NCI-H748 (cell line): Measurements from ENCODE around the gene SH3TC1.

ENCODE experiments used
- DNase-seq: peaks from one replicate; lab custom pipeline; 2025; ENCODE audit not compliant: unreplicated experiment; lab: John Stamatoyannopoulos, UW

Gene SH3TC1

DNA sequence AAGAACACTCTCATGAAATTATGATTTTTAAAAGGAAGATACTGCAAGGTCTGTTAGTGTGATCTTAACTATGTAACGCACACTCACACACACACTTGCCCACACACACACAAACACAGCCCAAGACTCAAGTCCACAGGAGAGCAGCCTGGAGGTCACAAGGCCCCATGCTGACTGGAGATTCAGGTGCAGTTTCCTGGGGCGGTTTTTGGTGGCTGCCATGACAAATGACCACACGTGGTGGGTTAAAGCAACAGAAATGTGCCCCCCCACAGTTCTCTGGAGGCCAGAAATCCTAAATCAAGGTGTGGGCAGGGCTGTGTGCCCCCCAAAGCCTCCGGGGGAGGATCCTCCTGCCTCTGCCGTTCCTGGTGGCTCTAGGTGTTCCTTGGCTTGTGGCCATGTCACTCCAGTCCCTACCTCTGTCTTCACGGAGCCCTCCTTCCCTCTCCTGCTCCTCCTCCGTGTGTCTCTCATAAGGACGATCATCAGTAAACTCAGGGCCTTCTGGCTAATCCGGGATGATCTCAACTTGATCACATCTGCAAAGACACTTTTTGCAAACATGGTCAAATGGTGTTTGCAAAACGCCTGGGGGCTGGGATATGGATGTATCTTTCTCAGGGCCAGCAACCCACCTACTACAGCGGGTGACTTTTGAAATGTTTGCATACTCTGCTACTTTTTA lies 60.8 kb downstream of the SH3TC1 start:
- no peak for DNase-seq

DNA sequence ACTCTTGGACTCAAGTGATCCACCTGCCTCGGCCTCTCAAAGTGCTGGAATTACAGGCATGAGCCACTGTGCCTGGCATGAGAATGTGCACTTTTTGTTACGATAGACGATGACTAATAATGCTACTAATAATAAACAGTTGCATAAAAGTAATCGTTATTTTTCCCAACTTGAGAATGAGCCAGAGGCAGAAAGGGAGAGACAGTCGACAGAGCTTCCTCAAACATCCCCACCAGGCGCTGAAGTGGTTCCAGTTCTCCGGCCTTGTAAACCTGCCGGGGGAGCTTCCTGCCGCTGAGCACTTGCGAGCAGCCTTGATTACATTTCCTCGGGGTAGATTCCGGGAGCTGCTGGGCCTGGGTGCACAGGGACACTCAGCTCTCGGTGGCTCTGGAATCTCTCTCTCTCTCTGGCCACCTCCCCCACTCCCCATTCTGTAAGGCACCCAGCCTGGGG lies 61.6 kb downstream of the SH3TC1 start:
- DNase-seq = peak; percentile 35

DNA sequence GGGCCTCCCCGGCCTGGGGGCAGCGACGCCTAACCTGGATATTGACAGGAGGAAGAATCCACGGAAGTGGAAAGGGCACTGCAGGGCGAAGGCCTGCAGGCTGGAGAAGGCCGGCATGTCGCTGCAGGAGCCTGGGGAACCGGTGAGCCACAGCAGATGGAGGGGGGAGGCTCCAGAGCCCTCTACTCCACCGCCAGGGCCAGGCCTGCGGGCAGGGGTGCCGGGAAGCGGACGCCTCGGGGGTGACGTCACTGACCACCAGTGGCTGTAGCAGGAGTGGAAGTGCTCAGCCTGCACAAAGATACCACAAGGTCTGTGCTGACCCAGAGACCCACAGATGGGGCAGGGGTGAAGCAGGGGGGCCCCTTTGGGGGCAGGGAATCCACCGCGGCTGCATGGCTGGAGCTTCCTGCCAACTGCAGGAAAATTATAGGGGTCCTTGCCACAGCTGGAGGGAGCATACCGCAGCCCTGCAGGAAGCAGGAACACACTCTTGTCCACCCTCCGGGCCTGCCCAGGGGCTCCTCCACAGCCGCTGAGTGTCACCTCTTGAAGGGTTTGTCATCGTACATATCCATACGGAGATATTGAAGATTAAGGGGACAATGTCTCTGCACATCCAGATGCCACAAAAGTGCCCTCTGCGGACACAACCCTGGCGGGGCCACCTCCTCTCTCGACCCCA lies 62.9 kb downstream of the SH3TC1 start:
- no peak for DNase-seq

DNA sequence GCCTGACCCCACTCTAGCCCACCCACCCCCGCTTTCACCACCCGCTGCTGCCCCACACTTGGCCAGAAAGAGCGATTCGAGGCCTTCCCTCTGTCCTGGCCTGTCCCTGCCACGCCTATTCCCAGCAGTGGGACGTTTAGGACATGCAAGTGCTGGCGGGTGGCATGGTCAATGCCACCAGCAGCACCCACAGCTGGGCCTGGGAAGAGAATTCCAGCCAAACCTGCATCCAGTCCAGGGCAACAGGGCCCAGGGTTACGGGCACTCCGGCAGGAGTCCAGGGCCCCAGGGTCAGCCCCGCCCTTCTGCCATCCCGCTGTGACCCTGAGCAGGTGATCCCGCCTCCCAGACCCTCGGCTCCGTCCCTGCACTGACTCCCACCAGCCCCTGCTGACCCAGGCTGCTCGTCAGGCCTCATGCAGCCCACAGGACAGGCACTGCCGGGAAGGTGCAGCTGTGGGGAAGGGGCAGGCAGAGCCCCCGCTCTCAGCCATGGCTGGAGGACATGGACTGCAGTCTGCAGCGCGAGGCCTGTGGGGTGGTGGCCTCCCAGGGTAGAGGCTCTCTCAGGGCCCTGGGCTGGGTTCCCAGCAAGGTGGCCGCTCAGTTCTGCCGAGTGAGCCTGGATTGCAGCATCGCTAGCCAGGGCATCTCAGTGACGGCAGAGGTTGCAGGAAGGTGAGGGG lies 63.7 kb downstream of the SH3TC1 start:
- no peak for DNase-seq

DNA sequence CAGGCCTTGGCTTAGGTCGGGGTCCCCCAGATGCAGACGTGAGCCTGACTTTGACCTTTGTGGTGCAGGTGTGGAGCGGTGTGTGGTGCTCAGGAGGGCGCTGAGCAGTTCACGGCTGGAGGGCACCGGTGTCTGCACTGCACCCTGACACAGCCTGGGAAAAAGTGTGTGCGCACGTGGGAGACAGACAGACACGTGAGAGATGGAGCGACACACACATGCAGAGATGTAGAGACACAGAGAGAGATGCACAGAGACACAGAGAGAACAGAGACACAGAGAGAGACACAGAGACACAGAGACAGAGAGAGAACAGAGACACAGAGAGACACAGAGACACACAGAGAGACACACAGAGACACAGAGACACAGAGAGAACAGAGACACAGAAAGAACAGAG lies 64.3 kb downstream of the SH3TC1 start:
- no peak for DNase-seq

DNA sequence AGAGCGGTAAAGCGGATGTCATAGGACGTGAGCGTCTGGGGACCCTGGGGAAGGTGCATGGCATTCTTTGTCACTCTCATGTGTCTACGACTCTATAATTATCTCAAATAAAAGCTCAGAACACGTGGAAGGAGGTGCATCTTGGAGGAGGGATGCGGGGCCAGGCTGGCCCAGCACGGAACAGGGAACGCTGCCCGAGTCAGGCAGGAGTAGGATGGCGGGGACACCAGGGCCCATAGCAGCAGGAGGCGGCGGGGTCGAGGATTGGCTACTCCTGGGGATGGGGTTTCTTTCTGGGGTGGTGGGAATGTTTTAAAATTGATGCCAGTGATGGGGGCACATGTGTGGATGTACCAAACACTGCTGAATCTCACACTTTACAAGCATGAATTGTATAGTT lies 65.0 kb downstream of the SH3TC1 start:
- DNase-seq = no peak

DNA sequence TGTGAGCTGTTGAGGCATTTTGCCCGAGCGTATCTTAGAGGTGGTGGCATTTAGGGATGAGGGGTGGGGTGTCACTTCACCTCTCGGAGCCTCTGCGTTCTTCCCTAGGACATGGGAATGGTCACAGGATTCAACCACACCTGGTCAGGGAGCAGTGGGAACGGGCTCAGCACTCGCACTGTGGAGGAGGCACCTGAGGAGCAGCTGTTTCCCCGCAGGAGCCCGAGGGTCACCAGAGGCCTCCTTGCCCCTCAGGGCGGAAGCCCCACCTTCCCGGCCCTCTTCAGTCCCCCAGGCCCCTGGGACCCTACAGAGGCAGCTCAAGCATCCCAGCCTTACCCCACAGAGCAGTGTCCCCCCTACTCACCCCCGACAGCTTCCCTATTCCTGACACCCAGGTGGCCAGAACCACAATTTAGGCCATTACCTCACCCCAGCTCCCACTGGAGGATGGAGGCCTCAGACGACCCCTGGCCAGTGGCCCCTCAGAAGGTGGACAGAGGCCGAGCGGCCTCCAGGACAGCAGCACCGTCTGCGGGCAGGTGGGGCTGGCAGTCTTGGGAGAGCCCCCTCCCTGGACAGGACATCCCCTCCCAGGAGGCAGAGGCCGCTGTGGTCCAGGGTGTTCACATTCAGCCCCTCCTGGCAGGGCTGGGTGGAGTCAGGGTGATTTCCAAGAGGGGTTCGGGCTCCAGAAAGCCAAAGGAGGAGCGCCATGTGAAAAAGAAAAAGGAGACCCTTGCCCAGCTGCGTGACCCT lies 66.3 kb downstream of the SH3TC1 start:
- no peak for DNase-seq

DNA sequence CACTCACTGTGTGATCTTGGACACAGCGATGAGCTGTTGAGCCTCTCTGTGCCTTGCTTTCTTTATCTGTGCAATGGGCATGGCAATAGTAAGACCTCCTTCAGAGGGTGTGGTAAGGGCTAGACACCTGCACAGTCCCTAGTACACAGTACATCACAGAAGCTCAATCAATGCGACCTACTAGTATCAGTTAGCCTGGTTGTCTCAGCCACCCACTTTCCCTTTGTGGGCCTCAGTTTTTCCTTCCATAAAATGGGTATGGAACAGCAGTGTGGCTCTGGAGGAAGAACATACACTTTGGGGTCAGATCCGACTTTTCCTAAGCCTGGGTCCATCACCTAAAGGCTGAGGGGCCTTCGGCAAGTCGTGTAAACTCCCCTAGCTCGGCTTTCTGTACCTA lies 67.0 kb downstream of the SH3TC1 start:
- no peak for DNase-seq

DNA sequence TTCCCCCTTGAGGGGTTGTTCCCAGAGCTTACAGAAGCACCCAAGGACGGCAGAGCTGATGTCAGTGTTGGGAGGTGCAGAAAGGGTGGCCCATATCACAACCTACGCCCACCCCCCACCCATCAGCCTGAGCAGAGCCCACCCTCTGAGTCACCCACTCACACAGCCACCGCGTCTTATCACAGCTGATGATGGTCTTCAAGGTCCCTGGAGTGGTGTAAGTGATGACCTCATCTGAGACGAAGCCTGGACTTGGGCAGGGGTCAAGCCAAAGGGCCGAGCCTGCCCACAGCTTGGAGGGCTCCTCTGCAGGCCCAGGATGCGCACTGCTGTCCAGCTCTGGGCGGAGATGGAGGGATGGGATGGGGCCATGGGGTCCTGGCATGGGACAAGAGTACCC lies 67.4 kb downstream of the SH3TC1 start:
- DNase-seq = no peak

DNA sequence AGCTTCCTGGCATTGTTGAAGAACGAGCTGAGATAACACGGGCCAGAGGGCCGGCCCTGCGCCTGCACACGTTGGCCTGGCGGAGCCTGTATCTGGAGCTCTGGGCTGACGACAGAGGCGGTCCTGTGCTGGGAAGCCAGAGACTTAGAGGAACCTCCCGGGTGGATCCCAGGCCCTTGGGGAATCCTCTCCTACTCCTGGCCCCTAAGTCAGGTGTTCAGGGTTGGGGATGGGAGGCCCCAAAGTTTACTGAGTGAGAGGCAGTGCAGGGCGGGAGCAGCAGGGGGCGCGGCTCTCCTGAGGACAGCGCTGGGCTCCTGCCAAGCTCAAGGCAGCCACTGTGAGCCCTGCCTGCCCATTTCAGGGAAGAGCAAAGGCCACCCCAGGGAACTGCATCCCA lies 68.0 kb downstream of the SH3TC1 start:
- no peak for DNase-seq

DNA sequence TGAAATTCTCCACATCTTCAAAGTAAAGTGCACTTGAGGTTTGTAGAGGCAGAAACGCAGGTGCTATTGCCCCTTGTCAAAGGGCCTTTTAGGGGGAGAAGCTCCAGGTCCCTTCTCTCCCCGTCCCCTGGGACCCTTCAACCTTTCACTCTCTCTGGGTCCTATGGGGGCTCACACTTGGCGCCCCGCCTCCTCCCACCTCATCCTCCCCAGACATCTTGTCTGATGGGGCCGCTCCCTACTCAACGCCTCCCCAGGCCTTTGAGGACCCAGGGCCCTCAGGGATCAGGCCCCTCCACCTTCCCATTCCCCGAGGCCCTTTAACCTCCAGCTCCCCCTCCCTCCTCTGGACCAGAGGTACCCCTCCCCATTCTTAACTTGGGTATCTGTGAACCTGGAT lies 69.1 kb downstream of the SH3TC1 start:
- DNase-seq = no peak

DNA sequence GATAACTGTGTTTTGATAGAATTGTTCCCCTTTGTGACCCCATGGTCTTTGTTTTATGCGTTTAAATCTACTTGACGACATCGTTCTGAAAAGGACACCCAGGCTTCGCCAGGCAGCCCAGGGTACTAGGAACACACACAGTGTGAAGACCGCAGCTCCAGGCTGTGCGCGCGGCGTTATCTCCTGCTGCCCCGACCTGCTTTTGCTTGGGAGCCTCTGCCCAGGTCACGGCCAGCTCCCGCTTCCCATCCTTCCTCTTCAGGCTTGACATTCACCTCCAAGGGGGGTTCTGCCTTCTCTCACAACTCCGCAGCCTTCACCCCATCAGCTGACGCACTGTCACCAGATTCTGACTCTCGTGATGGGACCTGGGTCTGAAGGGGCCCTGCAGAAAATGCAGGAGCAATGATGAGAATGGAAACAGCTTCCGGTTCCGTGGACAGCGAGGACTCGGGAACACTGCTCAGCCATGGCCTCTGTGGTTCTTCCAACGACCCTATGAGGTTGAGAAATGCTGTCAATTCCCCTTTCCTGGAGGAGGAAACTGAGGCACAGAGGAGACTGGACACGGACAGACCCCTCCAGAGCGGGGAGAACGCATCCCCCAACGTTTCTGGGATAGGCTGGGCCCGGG lies 69.9 kb downstream of the SH3TC1 start:
- DNase-seq = no peak

DNA sequence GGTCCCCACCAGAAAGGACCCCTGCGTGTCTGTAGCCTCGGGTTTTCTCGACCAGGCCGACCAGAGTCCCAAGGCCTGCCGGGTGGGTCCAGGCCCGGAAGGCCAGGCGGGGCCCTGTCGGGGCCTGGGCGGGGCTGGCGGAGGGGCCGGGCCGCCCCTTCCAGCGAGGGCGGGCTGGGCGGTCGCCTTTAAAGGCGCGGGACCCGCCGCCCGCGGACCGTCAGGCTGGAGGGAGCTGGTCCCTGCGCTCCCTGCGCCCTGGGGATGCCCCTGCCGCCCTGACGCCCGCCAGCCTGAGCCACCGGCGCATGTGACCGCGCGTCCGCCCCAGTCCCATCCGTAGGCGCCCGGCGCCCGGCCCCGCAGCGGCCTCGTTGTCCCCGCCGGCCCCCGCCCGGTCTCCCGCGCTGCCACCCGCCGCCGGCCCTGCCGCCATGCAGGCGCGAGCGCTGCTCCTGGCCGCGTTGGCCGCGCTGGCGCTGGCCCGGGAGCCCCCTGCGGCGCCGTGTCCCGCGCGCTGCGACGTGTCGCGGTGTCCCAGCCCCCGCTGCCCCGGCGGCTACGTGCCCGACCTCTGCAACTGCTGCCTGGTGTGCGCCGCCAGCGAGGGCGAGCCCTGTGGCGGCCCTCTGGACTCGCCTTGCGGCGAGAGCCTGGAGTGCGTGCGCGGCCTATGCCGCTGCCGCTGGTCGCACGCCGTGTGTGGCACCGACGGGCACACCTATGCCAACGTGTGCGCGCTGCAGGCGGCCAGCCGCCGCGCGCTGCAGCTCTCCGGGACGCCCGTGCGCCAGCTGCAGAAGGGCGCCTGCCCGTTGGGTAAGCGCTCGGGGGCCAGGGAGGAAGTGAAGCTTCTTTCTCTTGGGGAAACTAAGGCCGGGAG lies 70.7 kb downstream of the SH3TC1 start, which contains the start of gene HTRA3:
HTRA3 (plus strand) TSS at position 220 of the 883 bp plus-strand sequence; CDS start at position 435, 215 bp downstream.
- DNase-seq = peak; percentile 57

DNA sequence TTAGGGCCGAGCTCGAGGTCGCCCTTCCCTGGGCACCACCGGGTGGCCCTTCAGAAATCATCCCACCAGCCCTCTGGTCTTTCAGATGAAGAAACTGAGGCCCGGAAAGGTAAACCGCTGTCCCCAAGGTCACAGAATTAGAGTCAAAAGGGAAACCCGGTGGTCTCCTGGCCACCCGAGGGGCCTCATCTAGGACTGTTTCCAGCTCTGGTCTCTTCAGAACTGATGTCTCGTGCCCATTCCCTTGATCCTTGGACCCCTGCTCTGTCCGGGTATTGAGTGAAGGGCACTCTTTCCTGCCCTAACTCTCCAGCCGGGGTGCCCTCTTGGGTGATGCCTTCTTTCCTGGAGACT lies 71.3 kb downstream of the SH3TC1 start:
- no peak for DNase-seq

DNA sequence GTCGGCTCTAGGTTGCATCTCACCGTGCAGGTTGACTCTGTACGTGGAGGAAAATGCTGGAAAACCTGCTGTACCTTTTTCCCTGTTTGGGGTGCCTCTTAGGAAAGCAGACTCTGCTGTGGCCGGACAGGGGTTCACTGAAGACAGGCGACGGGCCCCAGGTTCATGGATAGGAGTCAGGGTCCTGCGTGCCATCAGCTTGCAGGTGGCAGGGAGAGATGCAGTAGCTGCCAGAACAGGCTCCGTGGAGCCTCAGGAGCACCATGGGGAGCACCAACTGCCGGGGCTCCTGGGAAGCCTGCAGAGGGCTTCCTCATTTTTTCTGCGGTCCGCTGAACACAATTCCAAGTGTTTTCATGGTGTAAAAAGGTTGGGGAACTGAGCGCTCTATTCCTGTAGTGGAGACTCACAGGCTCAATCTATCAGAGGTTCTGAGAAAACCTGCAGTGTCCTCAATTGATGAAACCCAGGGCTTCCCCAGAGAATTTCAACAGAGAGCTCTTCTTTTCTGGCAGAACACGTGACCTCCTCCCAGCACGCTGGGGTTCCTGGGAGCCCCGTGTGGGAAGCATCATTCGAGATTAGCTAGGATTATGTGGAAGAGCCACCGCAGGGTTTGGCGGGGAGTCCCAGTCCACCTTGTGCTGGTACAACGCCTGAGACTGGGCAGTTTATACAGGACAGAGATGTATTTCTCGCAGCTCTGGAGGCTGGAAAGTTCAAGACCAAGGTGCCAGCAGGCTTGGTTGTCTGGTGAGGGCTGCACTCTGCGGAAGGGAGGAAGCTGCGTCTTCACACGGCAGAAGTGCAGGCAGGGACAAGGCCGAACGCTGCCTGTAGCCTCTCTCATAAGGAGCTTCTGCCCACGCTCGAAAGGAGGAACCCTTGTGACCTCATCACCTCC lies 72.1 kb downstream of the SH3TC1 start:
- DNase-seq = no peak

DNA sequence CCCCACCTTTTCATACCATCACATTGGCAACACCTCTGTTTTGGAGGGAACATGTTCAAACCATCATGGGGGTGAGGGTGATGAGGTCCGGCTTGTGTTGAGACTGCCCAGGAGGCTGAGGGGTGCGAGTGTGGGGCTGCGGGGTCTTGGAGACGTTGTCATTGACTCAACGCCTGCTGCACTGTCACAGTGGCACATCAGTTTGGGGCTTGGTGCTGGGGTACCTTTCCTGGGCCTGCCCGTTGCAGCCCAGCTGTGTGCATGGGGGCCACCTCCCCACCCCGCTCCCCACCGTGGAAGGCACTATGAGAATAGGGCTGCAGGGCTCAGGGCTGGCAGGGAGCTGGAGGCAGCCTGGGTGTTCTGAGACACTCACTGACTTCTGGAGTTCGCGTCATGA lies 72.7 kb downstream of the SH3TC1 start:
- DNase-seq = no peak

DNA sequence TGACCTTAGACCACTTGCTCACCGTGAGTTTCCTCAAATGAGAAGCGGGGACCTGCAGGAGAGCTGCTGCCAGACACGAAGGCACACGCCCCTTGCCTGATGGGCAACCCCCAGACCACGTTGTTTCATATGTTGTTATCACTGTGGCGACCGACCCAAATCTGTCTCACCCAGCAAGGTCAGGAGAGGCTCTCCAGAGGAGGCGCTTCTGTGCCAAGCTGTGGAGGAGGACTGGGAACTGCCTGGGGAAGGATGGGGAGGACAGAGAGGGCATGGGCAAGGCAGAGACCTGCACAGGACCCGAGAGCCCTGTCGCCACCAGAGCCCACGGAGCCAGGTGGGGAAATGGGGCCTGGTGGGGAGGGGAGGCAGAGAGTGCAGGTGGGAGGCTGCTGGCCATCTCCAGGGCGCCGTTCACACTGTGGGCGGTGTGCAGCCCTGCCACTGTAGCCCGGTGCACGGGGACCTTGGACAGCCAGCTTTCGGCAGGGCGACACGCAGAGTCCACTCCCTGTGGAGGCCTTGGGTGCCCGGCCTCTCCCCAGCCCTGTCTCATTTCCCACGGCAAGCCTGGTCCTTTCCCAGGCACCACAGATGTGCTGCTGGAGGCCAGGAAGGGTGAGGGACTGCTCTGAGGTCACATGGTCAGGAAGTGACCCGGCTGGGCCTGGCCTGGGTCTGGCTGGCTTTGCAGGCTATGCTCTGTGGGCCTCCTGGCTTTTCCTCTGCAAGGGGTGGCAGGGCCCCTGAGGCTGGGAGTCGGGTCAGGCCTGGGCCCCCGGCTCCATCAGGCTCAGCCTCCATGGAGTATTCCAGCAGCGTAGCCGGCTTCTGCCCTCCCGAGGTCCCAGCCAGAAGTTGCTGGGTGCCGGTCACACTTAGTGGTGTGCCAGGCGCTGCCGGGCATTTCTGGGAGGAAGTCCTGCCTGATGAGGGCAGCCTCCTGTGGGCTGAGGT lies 73.7 kb downstream of the SH3TC1 start:
- DNase-seq = no peak

DNA sequence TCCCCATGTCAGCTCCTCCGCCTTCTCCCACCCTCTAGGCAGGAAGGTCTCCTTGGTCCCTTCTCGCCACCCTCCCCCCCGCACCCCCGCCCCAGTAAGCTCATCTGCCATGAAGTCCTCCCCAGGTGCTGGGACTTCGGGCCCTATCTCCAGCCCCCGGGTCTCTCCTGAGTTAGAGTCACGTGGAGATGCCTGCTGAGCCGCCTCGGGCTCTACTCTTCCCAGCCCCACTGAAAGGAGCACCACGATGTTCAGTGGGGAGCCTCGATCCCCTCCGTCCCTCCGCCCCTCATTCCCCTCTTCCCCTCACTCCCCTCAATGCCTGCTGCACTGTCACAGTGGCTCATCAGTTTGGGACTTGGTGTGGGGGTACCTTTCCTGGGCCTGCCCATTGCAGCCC lies 74.4 kb downstream of the SH3TC1 start:
- DNase-seq = no peak
